Measurements from ENCODE around the gene HBG2. TPM values are rescaled to one million over a fixed set of nuclear protein-coding genes. Genes with fewer than 3 reads are reported as not detected.
"Not testable (repeated sequence)": the region's sequence is repeated elsewhere in the genome, so short reads cannot be mapped to it uniquely, and the experiment has no call there.

The HBG2 gene
- total and polyA plus RNA-seq, 8 donors = 1,963 to 7,853 (median 3,552) TPM; not detected in 2

- DNase-seq = no peak
- no peaks in the 10 kb centered on the region for H3K4me1 ChIP-seq
- no peaks in the 10 kb centered on the region for H3K9me3 ChIP-seq
- TF ChIP-seq CTCF (IDR thresholded peaks at IDR 0.05) = no peak
- no peak overlapping the region for H3K4me3 ChIP-seq
- H3K27me3 ChIP-seq = no peaks in the 10 kb centered on the region
- no peak overlapping the region for H3K27ac ChIP-seq
- intact Hi-C loops (cut with DNase I) = no loop called here
- H3K36me3 ChIP-seq = no peaks in the 10 kb centered on the region
- no peak for ATAC-seq
These were observed 45.7 kb upstream of the HBG2 start for GRCh38 chr11:5300251-5300650.

GRCh38 chr11:5298451-5298850 is 43.9 kb upstream of the HBG2 start:
- no peak overlapping the region for H3K4me3 ChIP-seq
- intact Hi-C loops (cut with DNase I) = no loop called here

GRCh38 chr11:5297721-5298323 is 43.2 kb upstream of the HBG2 start:
- no peaks in the 10 kb centered on the region for H3K9me3 ChIP-seq
- H3K27me3 ChIP-seq = no peaks in the 10 kb centered on the region
- no peaks in the 10 kb centered on the region for H3K4me1 ChIP-seq
- TF ChIP-seq CTCF (IDR thresholded peaks at IDR 0.05) = no peak
- DNase-seq (peak in 1 of 4 donors; percentile 10), ATAC-seq (no peak)
- no peak overlapping the region for H3K4me3 ChIP-seq
- no peaks in the 10 kb centered on the region for H3K36me3 ChIP-seq
- H3K27ac ChIP-seq = no peak overlapping the region
- intact Hi-C loops (cut with DNase I) = no loop called here

More at GRCh38 chr11:5298451-5298850, 43.9 kb upstream of the HBG2 start:
- TF ChIP-seq CTCF (IDR thresholded peaks at IDR 0.05) = no peak
- no peak for DNase-seq
- no peaks in the 10 kb centered on the region for H3K27me3 ChIP-seq
- H3K9me3 ChIP-seq = no peaks in the 10 kb centered on the region
- no peak for ATAC-seq
- no peaks in the 10 kb centered on the region for H3K36me3 ChIP-seq
- H3K4me1 ChIP-seq = no peaks in the 10 kb centered on the region
- H3K27ac ChIP-seq = no peak overlapping the region

DNA sequence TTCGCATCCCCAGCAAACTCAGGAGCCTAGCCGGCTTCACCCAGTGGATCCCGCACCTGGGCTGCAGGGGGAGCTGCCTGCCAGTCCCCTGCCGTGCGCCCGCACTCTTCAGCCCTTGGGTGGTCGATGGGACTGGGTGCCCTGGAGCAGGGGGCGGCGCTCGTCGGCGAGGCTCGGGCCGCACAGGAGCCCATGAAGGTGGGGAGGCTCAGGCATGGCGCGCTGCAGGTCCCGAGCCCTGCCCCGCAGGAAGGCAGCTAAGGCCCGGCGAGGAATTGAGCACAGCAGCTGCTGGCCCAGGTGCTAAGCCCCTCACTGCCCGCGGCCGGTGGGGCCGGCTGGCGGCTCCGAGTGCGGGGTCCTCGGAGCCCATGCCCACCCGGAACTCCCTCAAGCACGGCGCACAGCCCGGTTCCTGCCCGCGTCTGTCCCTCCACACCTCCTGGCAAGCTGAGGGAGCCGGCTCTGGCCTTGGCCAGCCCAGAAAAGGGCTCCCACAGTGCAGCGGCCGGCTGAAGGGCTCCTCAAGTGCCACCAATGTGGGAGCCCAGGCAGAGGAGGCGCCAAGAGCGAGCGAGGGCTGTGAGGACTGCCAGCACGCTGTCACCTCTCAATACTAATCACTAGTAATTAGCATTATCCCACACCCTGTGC is 39.9 kb upstream of the HBG2 start:
- H3K36me3 ChIP-seq; H3K27me3 ChIP-seq; ATAC-seq; H3K9me3 ChIP-seq; H3K4me1 ChIP-seq; intact Hi-C loops (cut with DNase I); H3K27ac ChIP-seq; H3K4me3 ChIP-seq: not testable (repeated sequence)
- peak in 1 of 4 donors; percentile 71 for DNase-seq

GRCh38 chr11:5293028-5293427 is 38.4 kb upstream of the HBG2 start:
- no peak overlapping the region for H3K4me3 ChIP-seq
- H3K4me1 ChIP-seq = no peaks in the 10 kb centered on the region
- H3K36me3 ChIP-seq = no peaks in the 10 kb centered on the region
- no peak overlapping the region for H3K27ac ChIP-seq
- no peak for DNase-seq
- no peak for TF ChIP-seq CTCF (IDR thresholded peaks at IDR 0.05)
- no peaks in the 10 kb centered on the region for H3K9me3 ChIP-seq
- H3K27me3 ChIP-seq = no peaks in the 10 kb centered on the region
- no peak for ATAC-seq
- intact Hi-C loops (cut with DNase I) = no loop called here

Measured in left lung (tissue), 10 donors.